NCI-H748 (cell line): ENCODE measurements around the gene TBC1D2.
A peak's percentile ranks its signal among the peaks of the same experiment; 100 is the strongest.

Experiments
- DNase-seq: peaks from one replicate; lab custom pipeline; 2025; ENCODE audit not compliant: unreplicated experiment; lab: John Stamatoyannopoulos, UW

Gene TBC1D2

GRCh38 chr9:98241357-98242300 is 13.8 kb downstream of the TBC1D2 start:
- DNase-seq: no peak

GRCh38 chr9:98240475-98240874 is 15.0 kb downstream of the TBC1D2 start:
- DNase-seq: no peak

- no peak for DNase-seq
Measured at GRCh38 chr9:98236901-98237487, 18.5 kb downstream of the TBC1D2 start.

- DNase-seq: no peak
Measured at GRCh38 chr9:98235126-98235525, 20.3 kb downstream of the TBC1D2 start.

- no peak for DNase-seq
Measured at GRCh38 chr9:98234245-98234825, 21.1 kb downstream of the TBC1D2 start.

GRCh38 chr9:98232926-98233325 is 22.5 kb downstream of the TBC1D2 start:
- no peak for DNase-seq

GRCh38 chr9:98231770-98232478 is 23.5 kb downstream of the TBC1D2 start:
- no peak for DNase-seq

- DNase-seq: no peak
Measured at GRCh38 chr9:98230789-98231188, 24.7 kb downstream of the TBC1D2 start.

GRCh38 chr9:98230304-98230703 is 25.1 kb downstream of the TBC1D2 start:
- no peak for DNase-seq

GRCh38 chr9:98229620-98230019 is 25.8 kb downstream of the TBC1D2 start:
- no peak for DNase-seq

- DNase-seq: no peak
Measured at GRCh38 chr9:98229090-98229395, 26.4 kb downstream of the TBC1D2 start.

GRCh38 chr9:98228392-98229089 is 26.9 kb downstream of the TBC1D2 start:
- no peak for DNase-seq

GRCh38 chr9:98227883-98228282 is 27.6 kb downstream of the TBC1D2 start:
- DNase-seq: no peak

- DNase-seq: no peak
Measured at GRCh38 chr9:98226957-98227356, 28.5 kb downstream of the TBC1D2 start.

- DNase-seq: no peak
Measured at GRCh38 chr9:98226516-98226915, 28.9 kb downstream of the TBC1D2 start.

- DNase-seq: peak; percentile 8
Measured at GRCh38 chr9:98225015-98225442, 30.4 kb downstream of the TBC1D2 start.

- DNase-seq: no peak
Measured at GRCh38 chr9:98222885-98223691, 32.4 kb downstream of the TBC1D2 start.

- DNase-seq: no peak
Measured at GRCh38 chr9:98220911-98221310, 34.5 kb downstream of the TBC1D2 start.

- no peak for DNase-seq
Measured at GRCh38 chr9:98219794-98220370, 35.6 kb downstream of the TBC1D2 start.

GRCh38 chr9:98219364-98219716 is 36.1 kb downstream of the TBC1D2 start:
- DNase-seq: no peak
